ENCODE data around the gene SCN9A. TPM values are rescaled to one million over a fixed set of nuclear protein-coding genes. Genes with fewer than 3 reads are reported as not detected.
A peak's percentile ranks its signal among the peaks of the same experiment; 100 is the strongest.

Gene SCN9A
- polyA plus RNA-seq (8.3 and 10.4 TPM in 2 replicates), polyA minus RNA-seq (32.9 and 40.5 TPM in 2 replicates)

DNA sequence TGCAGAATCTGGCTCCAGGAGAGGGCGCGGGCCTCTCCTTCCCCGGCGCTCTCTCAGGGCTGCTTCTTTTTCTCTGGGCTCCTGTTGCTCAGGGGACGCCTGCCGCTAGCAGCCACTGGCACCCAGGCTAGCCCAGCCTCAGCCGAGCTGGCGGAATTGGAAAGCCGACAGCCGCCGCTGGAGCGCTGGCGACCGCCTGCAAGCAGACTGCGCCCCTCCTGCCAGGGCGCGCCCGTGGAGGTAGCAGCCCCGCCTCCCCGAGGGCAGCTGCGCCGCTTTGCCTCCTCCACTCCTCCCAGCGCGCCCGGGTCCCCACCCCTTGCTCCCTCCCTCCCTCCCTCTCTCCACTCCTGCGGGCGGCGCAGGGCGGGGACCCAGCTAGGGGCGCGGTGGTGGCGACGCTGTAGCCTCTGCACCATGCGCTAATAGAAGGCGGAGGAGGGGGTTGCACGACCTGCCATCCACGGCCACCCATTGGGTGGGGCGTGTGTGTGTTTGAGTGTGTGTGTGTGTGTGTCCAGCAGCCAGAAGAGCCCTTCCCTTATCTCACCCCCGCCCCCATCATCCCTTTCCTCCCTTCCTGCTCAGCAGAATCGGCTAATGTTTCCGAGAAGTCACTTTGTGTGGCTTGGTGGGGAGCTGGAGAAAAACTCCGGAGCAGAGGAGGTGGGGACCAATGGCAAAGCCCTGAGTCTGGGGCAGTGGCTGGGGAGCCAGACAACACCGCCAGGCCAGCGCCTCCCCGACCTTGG, at the start of gene SCN9A:
Gene SCN9A, minus strand, starts transcription at position 209 of the 752 bp plus-strand sequence. CDS start 64,188 bp downstream, outside the sequence.
- H3K27me3 ChIP-seq (ENCODE audit: insufficient read depth, low read depth, low read length) = peaks cover 8% of the 10 kb centered on the region
- no peaks in the 10 kb centered on the region for H3K36me3 ChIP-seq (ENCODE audit: insufficient read depth, low read length)
- no peaks in the 10 kb centered on the region for H4K20me1 ChIP-seq (ENCODE audit: insufficient read depth)
- peak within 1 kb of the TSS; percentile 82 for H3K4me3 ChIP-seq (ENCODE audit: low read length)
- no peaks in the 10 kb centered on the region for H3K9me2 ChIP-seq (ENCODE audit: insufficient read depth, low read length)
- H3K4me2 ChIP-seq (ENCODE audit: low read length) = peak within 1 kb of the TSS; percentile 93
- no peaks in the 10 kb centered on the region for H3K9me3 ChIP-seq (ENCODE audit: low read length)
- peaks cover 3% of the 10 kb centered on the region for H3F3A ChIP-seq (ENCODE audit: insufficient read depth, low read length, poor library complexity, severe bottlenecking)
- TF ChIP-seq EP300 (conservative IDR thresholded peaks at IDR 0.05; ENCODE audit: poor library complexity, severe bottlenecking) (no peak), MXI1 (conservative IDR thresholded peaks at IDR 0.05; ENCODE audit: poor library complexity, severe bottlenecking) (peak; percentile 10), POLR2AphosphoS5 (IDR thresholded peaks at IDR 0.05) (peak; percentile 33), RAD21 (conservative IDR thresholded peaks at IDR 0.05) (no peak), SMC3 (conservative IDR thresholded peaks at IDR 0.05; ENCODE audit: poor library complexity) (peak; percentile 38), EZH2 (IDR thresholded peaks at IDR 0.05; ENCODE audit: borderline replicate concordance, insufficient read depth, low read length, poor library complexity, severe bottlenecking) (no peak), TAF1 (IDR thresholded peaks at IDR 0.05; ENCODE audit: low read depth) (no peak)
- TF ChIP-seq, protein P1, sequence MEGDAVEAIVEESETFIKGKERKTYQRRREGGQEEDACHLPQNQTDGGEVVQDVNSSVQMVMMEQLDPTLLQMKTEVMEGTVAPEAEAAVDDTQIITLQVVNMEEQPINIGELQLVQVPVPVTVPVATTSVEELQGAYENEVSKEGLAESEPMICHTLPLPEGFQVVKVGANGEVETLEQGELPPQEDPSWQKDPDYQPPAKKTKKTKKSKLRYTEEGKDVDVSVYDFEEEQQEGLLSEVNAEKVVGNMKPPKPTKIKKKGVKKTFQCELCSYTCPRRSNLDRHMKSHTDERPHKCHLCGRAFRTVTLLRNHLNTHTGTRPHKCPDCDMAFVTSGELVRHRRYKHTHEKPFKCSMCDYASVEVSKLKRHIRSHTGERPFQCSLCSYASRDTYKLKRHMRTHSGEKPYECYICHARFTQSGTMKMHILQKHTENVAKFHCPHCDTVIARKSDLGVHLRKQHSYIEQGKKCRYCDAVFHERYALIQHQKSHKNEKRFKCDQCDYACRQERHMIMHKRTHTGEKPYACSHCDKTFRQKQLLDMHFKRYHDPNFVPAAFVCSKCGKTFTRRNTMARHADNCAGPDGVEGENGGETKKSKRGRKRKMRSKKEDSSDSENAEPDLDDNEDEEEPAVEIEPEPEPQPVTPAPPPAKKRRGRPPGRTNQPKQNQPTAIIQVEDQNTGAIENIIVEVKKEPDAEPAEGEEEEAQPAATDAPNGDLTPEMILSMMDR (IDR thresholded peaks at IDR 0.05; ENCODE audit: poor library complexity, severe bottlenecking) = peak; percentile 58
- TF ChIP-seq, protein P2, sequence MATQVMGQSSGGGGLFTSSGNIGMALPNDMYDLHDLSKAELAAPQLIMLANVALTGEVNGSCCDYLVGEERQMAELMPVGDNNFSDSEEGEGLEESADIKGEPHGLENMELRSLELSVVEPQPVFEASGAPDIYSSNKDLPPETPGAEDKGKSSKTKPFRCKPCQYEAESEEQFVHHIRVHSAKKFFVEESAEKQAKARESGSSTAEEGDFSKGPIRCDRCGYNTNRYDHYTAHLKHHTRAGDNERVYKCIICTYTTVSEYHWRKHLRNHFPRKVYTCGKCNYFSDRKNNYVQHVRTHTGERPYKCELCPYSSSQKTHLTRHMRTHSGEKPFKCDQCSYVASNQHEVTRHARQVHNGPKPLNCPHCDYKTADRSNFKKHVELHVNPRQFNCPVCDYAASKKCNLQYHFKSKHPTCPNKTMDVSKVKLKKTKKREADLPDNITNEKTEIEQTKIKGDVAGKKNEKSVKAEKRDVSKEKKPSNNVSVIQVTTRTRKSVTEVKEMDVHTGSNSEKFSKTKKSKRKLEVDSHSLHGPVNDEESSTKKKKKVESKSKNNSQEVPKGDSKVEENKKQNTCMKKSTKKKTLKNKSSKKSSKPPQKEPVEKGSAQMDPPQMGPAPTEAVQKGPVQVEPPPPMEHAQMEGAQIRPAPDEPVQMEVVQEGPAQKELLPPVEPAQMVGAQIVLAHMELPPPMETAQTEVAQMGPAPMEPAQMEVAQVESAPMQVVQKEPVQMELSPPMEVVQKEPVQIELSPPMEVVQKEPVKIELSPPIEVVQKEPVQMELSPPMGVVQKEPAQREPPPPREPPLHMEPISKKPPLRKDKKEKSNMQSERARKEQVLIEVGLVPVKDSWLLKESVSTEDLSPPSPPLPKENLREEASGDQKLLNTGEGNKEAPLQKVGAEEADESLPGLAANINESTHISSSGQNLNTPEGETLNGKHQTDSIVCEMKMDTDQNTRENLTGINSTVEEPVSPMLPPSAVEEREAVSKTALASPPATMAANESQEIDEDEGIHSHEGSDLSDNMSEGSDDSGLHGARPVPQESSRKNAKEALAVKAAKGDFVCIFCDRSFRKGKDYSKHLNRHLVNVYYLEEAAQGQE (IDR thresholded peaks at IDR 0.05; ENCODE audit: borderline replicate concordance) = no peak
- H3K9ac ChIP-seq (ENCODE audit: low read length) = peak within 1 kb of the TSS; percentile 59
- no peaks in the 10 kb centered on the region for H3K79me2 ChIP-seq (replicated peaks; ENCODE audit: insufficient read depth, low read length)
- H2AFZ ChIP-seq (ENCODE audit: low read depth, low read length) = peak within 1 kb of the TSS; percentile 30
- H3K27ac ChIP-seq (ENCODE audit: low read length) = peak within 1 kb of the TSS; percentile 48

DNA sequence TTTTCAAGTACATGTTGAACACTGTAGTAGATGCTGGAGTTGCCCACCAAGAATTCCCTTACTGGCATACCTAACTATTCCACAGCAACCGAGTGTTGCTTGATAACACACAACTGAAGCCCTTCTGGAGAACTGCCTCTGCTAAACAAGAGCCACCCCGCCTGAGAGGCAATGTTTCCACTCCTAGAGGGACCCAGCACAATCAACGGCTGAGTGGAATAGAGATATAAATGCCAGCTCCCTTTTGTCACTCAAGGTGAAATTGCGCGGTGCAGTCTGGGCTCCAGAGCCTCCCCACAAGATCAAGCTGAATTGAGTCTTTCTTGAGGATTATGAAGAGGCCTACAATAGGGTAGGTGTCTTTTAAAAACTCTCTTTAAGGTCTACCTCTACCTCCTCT, 49.1 kb upstream of the SCN9A start:
- Histone ChIP-seq H3K9me3 (ENCODE audit: low read length) (no peaks in the 10 kb centered on the region), H3K79me2 (replicated peaks; ENCODE audit: insufficient read depth, low read length) (no peaks in the 10 kb centered on the region), H3F3A (ENCODE audit: insufficient read depth, low read length, poor library complexity, severe bottlenecking) (no peaks in the 10 kb centered on the region), H3K27me3 (ENCODE audit: insufficient read depth, low read depth, low read length) (no peaks in the 10 kb centered on the region), H3K4me2 (ENCODE audit: low read length) (no peak overlapping the region), H3K27ac (ENCODE audit: low read length) (no peak overlapping the region), H2AFZ (ENCODE audit: low read depth, low read length) (no peak overlapping the region), H3K9ac (ENCODE audit: low read length) (no peak overlapping the region), H3K9me2 (ENCODE audit: insufficient read depth, low read length) (no peaks in the 10 kb centered on the region), H4K20me1 (ENCODE audit: insufficient read depth) (no peaks in the 10 kb centered on the region), H3K4me3 (ENCODE audit: low read length) (no peak overlapping the region), H3K36me3 (ENCODE audit: insufficient read depth, low read length) (no peaks in the 10 kb centered on the region)
- TF ChIP-seq, protein P2 (IDR thresholded peaks at IDR 0.05; ENCODE audit: borderline replicate concordance) = no peak
- TF ChIP-seq TAF1 (IDR thresholded peaks at IDR 0.05; ENCODE audit: low read depth) = no peak
- TF ChIP-seq, protein P1 (IDR thresholded peaks at IDR 0.05; ENCODE audit: poor library complexity, severe bottlenecking) = no peak
- TF ChIP-seq EP300 (conservative IDR thresholded peaks at IDR 0.05; ENCODE audit: poor library complexity, severe bottlenecking) = no peak
- no peak for TF ChIP-seq POLR2AphosphoS5 (IDR thresholded peaks at IDR 0.05)
- TF ChIP-seq EZH2 (IDR thresholded peaks at IDR 0.05; ENCODE audit: borderline replicate concordance, insufficient read depth, low read length, poor library complexity, severe bottlenecking) = no peak
- no peak for TF ChIP-seq SMC3 (conservative IDR thresholded peaks at IDR 0.05; ENCODE audit: poor library complexity)
- TF ChIP-seq MXI1 (conservative IDR thresholded peaks at IDR 0.05; ENCODE audit: poor library complexity, severe bottlenecking) = no peak
- TF ChIP-seq RAD21 (conservative IDR thresholded peaks at IDR 0.05) = no peak
